Measurements from ENCODE around the gene CRIP2. TPM values are rescaled to one million over a fixed set of nuclear protein-coding genes. Genes with fewer than 3 reads are reported as not detected.

Gene CRIP2
- total and polyA plus RNA-seq, 2 of the 8 experiments (the other 6 are each of a cell fraction or from before 2014, with no cell fraction given): 4.2 to 13.5 TPM

DNA sequence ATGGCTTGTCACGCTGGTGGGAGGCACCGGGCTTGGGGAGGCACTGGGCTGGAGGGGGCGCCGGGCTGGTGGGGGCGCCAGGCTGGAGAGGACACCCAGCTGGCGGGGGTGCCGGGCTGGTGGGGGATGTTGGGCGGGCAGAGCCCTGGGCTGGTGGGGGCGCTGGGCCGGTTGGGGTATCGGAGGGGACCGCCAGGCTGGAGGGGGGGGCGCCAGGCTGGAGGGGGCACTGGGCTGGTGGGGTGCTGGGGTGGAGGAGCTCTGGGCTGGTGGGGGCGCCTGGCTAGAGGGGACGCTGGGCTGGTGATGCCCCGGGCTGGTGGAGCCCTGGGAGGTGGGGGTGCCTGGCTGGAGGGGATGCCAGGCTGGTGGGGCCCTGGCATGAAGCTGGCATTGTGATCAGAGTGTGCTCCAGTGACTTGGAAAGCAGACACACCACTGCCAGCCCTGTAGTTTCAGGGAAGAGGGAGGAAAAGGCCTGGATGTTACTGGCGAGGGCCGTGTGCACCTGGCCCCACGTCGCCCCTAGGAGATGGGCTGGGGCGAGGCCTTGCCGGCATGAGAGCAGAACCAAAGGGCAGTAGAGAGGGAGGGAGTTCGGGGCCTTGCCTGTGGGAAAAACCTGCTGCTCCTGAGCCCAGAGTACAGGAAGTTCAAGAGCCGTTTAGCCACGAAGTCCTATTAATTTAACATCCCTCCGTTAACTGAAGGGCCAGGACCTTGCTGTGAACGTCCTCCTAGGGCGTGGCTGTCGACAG is 29.5 kb downstream of the CRIP2 start (continued):
- no peak for TF ChIP-seq CTBP2 (IDR thresholded peaks at IDR 0.05; ENCODE audit: borderline replicate concordance, insufficient read depth, insufficient read length, low read length)
- TF ChIP-seq, protein P1, sequence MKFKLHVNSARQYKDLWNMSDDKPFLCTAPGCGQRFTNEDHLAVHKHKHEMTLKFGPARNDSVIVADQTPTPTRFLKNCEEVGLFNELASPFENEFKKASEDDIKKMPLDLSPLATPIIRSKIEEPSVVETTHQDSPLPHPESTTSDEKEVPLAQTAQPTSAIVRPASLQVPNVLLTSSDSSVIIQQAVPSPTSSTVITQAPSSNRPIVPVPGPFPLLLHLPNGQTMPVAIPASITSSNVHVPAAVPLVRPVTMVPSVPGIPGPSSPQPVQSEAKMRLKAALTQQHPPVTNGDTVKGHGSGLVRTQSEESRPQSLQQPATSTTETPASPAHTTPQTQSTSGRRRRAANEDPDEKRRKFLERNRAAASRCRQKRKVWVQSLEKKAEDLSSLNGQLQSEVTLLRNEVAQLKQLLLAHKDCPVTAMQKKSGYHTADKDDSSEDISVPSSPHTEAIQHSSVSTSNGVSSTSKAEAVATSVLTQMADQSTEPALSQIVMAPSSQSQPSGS (IDR thresholded peaks at IDR 0.05; ENCODE audit: low read length): no peak
